Liver (tissue), 9 donors: ENCODE measurements around the gene ABCC1. TPM values are rescaled to one million over a fixed set of nuclear protein-coding genes. Genes with fewer than 3 reads are reported as not detected.

Source experiments
- DNase-seq: peaks from one replicate; pipeline ENCODE4 v3.0.0-alpha.2; 2017; ENCODE audit warnings: low spot score
- H3K27ac ChIP-seq, 2 donors: one replicate each; pipeline ENCODE4 v1.7.0; 2013; ENCODE audit warnings: inconsistent platforms in 2 of 2, low read length in 2 of 2, control low read depth in 1 of 2, low read depth in 1 of 2, mild to moderate bottlenecking in 1 of 2
- H3K27me3 ChIP-seq, 4 donors: one replicate each; pipeline versions ENCODE4 v1.6.1 to v1.7.0; 2013; ENCODE audit warnings: low read length in 3 of 4, inconsistent platforms in 1 of 4, mild to moderate bottlenecking in 1 of 4, moderate library complexity in 1 of 4; ENCODE audit not compliant: control insufficient read depth in 4 of 4, insufficient read depth in 4 of 4
- H3K36me3 ChIP-seq, 4 donors: one replicate each; pipeline versions ENCODE4 v1.6.1 to v1.7.0; 2013; ENCODE audit warnings: low read length in 3 of 4, mild to moderate bottlenecking in 3 of 4, low read depth in 1 of 4, moderate library complexity in 1 of 4; ENCODE audit not compliant: control insufficient read depth in 4 of 4, insufficient read depth in 3 of 4
- H3K4me1 ChIP-seq, 4 donors: one replicate each; pipeline versions ENCODE4 v1.6.1 to v1.7.0; 2013; ENCODE audit warnings: low read length in 3 of 4, mild to moderate bottlenecking in 3 of 4, moderate library complexity in 1 of 4; ENCODE audit not compliant: control insufficient read depth in 4 of 4, insufficient read depth in 4 of 4
- H3K4me3 ChIP-seq, 3 donors: one replicate each; pipeline versions ENCODE4 v1.6.1 to v1.7.0; 2013; ENCODE audit warnings: low read length in 3 of 3, control low read depth in 1 of 3, low read depth in 1 of 3, mild to moderate bottlenecking in 1 of 3
- H3K9ac ChIP-seq, 2 donors: one replicate each; pipeline ENCODE4 v1.7.0; 2013; ENCODE audit warnings: low read length in 2 of 2, mild to moderate bottlenecking in 2 of 2, moderate library complexity in 2 of 2, control low read depth in 1 of 2, low read depth in 1 of 2
- H3K9me3 ChIP-seq, 4 donors: one replicate each; pipeline versions ENCODE4 v1.6.1 to v1.7.0; 2013; ENCODE audit warnings: low read length in 3 of 4; ENCODE audit not compliant: control insufficient read depth in 4 of 4
- EGR1 ChIP-seq, 2 donors: IDR thresholded peaks; 2 replicates each; pipeline ENCODE4 v1.6.1; 2016 to 2018; ENCODE audit warnings: antibody characterized with exemption in 2 of 2, low read depth in 2 of 2
- FOXA2 ChIP-seq: IDR thresholded peaks from 2 replicates; pipeline ENCODE4 v1.6.1; 2016; ENCODE audit warnings: antibody characterized with exemption
- GABPA ChIP-seq, 2 donors: IDR thresholded peaks in 1 of 2; conservative IDR thresholded peaks in 1 of 2; 2 replicates each; pipeline ENCODE4 v1.6.1; 2016; ENCODE audit warnings: antibody characterized with exemption in 2 of 2, mild to moderate bottlenecking in 1 of 2, moderate library complexity in 1 of 2
- HNF4A ChIP-seq, 2 donors: conservative IDR thresholded peaks; 2 replicates each; pipeline ENCODE4 v1.6.1; 2016; ENCODE audit warnings: antibody characterized with exemption in 2 of 2, mild to moderate bottlenecking in 2 of 2
- HNF4G ChIP-seq: IDR thresholded peaks from 2 replicates; pipeline ENCODE4 v1.6.1; 2016; ENCODE audit warnings: antibody characterized with exemption
- JUND ChIP-seq, 2 donors: IDR thresholded peaks; 2 replicates each; pipeline ENCODE4 v1.6.1; 2016; ENCODE audit warnings: antibody characterized with exemption in 2 of 2
- RAD21 ChIP-seq, 2 donors: IDR thresholded peaks; 2 replicates each; pipeline ENCODE4 v1.6.1; 2016; ENCODE audit warnings: antibody characterized with exemption in 2 of 2, mild to moderate bottlenecking in 2 of 2
- RXRA ChIP-seq, 2 donors: IDR thresholded peaks; 2 replicates each; pipeline ENCODE4 v1.6.1; 2017 to 2018; ENCODE audit warnings: antibody characterized with exemption in 2 of 2, mild to moderate bottlenecking in 1 of 2
- SP1 ChIP-seq: IDR thresholded peaks from 2 replicates; pipeline ENCODE4 v1.6.1; 2018; ENCODE audit warnings: antibody characterized with exemption, mild to moderate bottlenecking
- TAF1 ChIP-seq: conservative IDR thresholded peaks from 2 replicates; pipeline ENCODE4 v1.6.1; 2016; ENCODE audit warnings: antibody characterized with exemption, mild to moderate bottlenecking
- YY1 ChIP-seq: IDR thresholded peaks from 2 replicates; pipeline ENCODE4 v1.6.1; 2016; ENCODE audit warnings: antibody characterized with exemption, mild to moderate bottlenecking
- ZBTB33 ChIP-seq: IDR thresholded peaks from 2 replicates; pipeline ENCODE4 v1.6.1; 2016; ENCODE audit warnings: antibody characterized with exemption
- WGBS: extraction: QIAGEN DNeasy Blood & Tissue Kit; methylation state at CpG from one replicate; pipeline ENCODE4 v1.1.7; 2013; 5-methylcytosine and 5-hydroxymethylcytosine counted together
- polyA plus RNA-seq, 2 donors: library from polyadenylated mRNA; stranded (reverse) in 1 of 2; unstranded in 1 of 2; fragments of 200-250 nt in 1 of 2; fragments of >200 nt in 1 of 2; fragmentation: Nextera tagmentation in 1 of 2; extraction: Ambion mirVana in 1 of 2; gene quantifications; one replicate each; pipeline versions ENCODE4 v1.2.1 to v1.2.3, GENCODE V29; 2013 to 2015
- total RNA-seq, 2 donors: library from RNA; depleted of rRNA; stranded (reverse); fragments of >200 nt; gene quantifications; one replicate each; pipeline ENCODE4 v1.2.3, GENCODE V29; 2014
- TF ChIP-seq, protein P1 (sequence below): fragments of 150-350 bp; IDR thresholded peaks from 2 replicates; pipeline ENCODE4 v1.5.1; 2017; ENCODE audit warnings: improper control_type of control experiment, low read depth, low read length; ENCODE audit not compliant: missing input control
- TF ChIP-seq, protein P2 (sequence below): IDR thresholded peaks from 2 replicates; pipeline ENCODE4 v1.6.1; 2016; ENCODE audit warnings: antibody characterized with exemption
- donor health status: healthy.
- donor health status: healthy.
- donor health status: healthy.
- donor health status: healthy.
- donor health status: healthy.

ABCC1 gene
- total and polyA plus RNA-seq, 4 donors, result 0.85 to 7.7 (median 4.2) TPM

DNA sequence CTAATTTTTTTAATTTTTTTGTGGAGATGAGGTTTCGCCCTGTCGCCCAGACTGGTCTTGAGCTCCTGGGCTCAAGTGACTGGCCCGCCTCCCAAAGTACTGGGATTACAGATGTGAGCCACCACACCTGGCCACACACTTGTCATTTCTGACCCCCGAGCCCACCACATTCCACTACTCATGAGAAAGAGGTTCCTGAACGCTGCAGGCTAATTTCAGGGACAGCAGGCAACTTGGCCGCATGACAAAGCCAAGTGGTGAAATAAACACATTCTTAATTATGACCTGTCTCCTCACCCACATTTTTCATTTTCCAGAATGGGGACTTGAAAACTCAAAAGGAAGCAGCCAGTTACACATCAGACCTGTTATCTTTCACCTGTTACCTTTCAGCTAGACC lies 159.3 kb downstream of the ABCC1 start (continued):
- TF ChIP-seq ZBTB33, result no peak
- TF ChIP-seq FOXA2, result no peak
- no peak for TF ChIP-seq SP1

GRCh38 chr16:16109453-16110110 lies 160.2 kb downstream of the ABCC1 start:
- Histone ChIP-seq H3K9ac (no peak overlapping the region), H3K4me1 (no peaks in the 10 kb centered on the region), H3K36me3 (peaks cover 0 to 6% (median 2%) of the 10 kb centered on the region in 4 donors), H3K27ac (no peak overlapping the region), H3K9me3 (no peaks in the 10 kb centered on the region), H3K4me3 (no peak overlapping the region), H3K27me3 (no peaks in the 10 kb centered on the region)
- WGBS, result 76% methylated on average over 8 of the region's 8 CpGs
- TF ChIP-seq RAD21 (IDR thresholded peaks at IDR 0.05) (no peak), HNF4A (conservative IDR thresholded peaks at IDR 0.05) (no peak)
- TF ChIP-seq, protein P1, sequence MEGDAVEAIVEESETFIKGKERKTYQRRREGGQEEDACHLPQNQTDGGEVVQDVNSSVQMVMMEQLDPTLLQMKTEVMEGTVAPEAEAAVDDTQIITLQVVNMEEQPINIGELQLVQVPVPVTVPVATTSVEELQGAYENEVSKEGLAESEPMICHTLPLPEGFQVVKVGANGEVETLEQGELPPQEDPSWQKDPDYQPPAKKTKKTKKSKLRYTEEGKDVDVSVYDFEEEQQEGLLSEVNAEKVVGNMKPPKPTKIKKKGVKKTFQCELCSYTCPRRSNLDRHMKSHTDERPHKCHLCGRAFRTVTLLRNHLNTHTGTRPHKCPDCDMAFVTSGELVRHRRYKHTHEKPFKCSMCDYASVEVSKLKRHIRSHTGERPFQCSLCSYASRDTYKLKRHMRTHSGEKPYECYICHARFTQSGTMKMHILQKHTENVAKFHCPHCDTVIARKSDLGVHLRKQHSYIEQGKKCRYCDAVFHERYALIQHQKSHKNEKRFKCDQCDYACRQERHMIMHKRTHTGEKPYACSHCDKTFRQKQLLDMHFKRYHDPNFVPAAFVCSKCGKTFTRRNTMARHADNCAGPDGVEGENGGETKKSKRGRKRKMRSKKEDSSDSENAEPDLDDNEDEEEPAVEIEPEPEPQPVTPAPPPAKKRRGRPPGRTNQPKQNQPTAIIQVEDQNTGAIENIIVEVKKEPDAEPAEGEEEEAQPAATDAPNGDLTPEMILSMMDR, result no peak
- no peak for DNase-seq

DNA sequence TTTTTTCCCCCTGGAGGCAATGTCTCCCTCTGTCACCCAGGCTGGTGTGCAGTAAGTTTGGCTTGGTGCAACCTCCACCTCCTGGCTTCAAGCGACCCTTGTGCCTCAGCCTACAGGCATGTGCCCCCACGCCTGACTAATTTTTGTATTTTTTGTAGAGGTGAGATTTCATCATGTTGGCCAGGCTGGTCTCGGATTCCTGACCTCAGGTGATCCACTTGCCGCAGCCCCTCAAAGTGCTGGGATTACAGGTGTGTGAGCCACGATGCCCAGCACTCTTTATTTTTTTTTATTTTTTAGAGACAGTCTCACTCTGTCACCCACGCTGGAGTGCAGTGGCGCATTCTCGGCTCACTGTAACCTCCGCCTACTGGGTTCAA lies 160.7 kb downstream of the ABCC1 start:
- H3K27ac ChIP-seq, result no peak overlapping the region
- no peaks in the 10 kb centered on the region for H3K27me3 ChIP-seq
- peaks cover 0 to 6% (median 2%) of the 10 kb centered on the region in 4 donors for H3K36me3 ChIP-seq
- H3K4me3 ChIP-seq, result no peak overlapping the region
- WGBS, result 95% methylated on average over 9 of the region's 9 CpGs
- no peaks in the 10 kb centered on the region for H3K9me3 ChIP-seq
- no peak for TF ChIP-seq YY1
- no peak for TF ChIP-seq TAF1
- no peak for TF ChIP-seq RXRA (IDR thresholded peaks at IDR 0.05)
- TF ChIP-seq RAD21 (IDR thresholded peaks at IDR 0.05), result no peak
- no peak for TF ChIP-seq HNF4G
- TF ChIP-seq, protein P2, sequence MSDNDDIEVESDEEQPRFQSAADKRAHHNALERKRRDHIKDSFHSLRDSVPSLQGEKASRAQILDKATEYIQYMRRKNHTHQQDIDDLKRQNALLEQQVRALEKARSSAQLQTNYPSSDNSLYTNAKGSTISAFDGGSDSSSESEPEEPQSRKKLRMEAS, result no peak
- no peak for TF ChIP-seq GABPA (IDR thresholded peaks at IDR 0.05 in 1 of 2, conservative IDR thresholded peaks at IDR 0.05 in 1 of 2)
- no peak for TF ChIP-seq ZBTB33
- no peak for TF ChIP-seq EGR1 (IDR thresholded peaks at IDR 0.05; ENCODE audit: low read depth in 2 of 2)
- no peak for TF ChIP-seq SP1
- no peak for TF ChIP-seq JUND (IDR thresholded peaks at IDR 0.05)
- TF ChIP-seq, protein P1, result no peak
- no peaks in the 10 kb centered on the region for H3K4me1 ChIP-seq
- H3K9ac ChIP-seq, result no peak overlapping the region
- DNase-seq, result no peak
